PC-9 (cell line): Measurements from ENCODE around the gene APOLD1. TPM values are rescaled to one million over a fixed set of nuclear protein-coding genes. Genes with fewer than 3 reads are reported as not detected.

Experiments
- BruUV-seq: library from RNA; stranded (reverse); fragments of 400-500 nt; replicated peaks from 2 replicates; lab custom pipeline; 2021; lab: Mats Ljungman, UMichigan
- CTCF ChIA-PET: fragments of 300-600 bp; sonication (Branson Sonifier 250); formaldehyde crosslinking; loops from one replicate; lab custom pipeline; 2022; ENCODE audit warnings: antibody characterized with exemption; lab: Charles Lee
- POLR2A ChIA-PET: fragments of 300-600 bp; sonication (Branson Sonifier 250); formaldehyde crosslinking; loops from one replicate; lab custom pipeline; 2022; ENCODE audit warnings: antibody characterized with exemption; ENCODE audit not compliant: unreplicated experiment; lab: Charles Lee
- DNase-seq, 2 experiments: peaks; one replicate each; pipeline versions ENCODE4 v3.0.0 to v3.0.0-alpha.2; 2015 to 2022; ENCODE audit warnings: mixed read lengths in 1 of 2
- H2AFZ ChIP-seq: fragments of 200-600 bp; sonication (generic); 2 replicates; pipeline ENCODE4 v1.8.1; 2017; ENCODE audit warnings: antibody characterized with exemption
- H3F3A ChIP-seq: fragments of 200-600 bp; sonication (generic); 2 replicates; pipeline ENCODE4 v1.8.1; 2017; ENCODE audit warnings: antibody characterized with exemption, mild to moderate bottlenecking, low read depth; ENCODE audit not compliant: insufficient read depth
- H3K27ac ChIP-seq: fragments of 200-600 bp; sonication (generic); 2 replicates; pipeline ENCODE4 v1.6.1; 2016; ENCODE audit warnings: mixed run types
- H3K27me3 ChIP-seq: fragments of 200-600 bp; sonication (generic); 2 replicates; pipeline ENCODE4 v1.6.1; 2016; ENCODE audit warnings: low read depth, mixed run types; ENCODE audit not compliant: insufficient read depth
- H3K36me3 ChIP-seq: fragments of 200-600 bp; sonication (generic); 2 replicates; pipeline ENCODE4 v1.6.1; 2016; ENCODE audit warnings: low read depth, mixed run types
- H3K4me1 ChIP-seq: fragments of 200-600 bp; sonication (generic); replicated peaks from 2 replicates; pipeline ENCODE4 v1.6.1; 2016; ENCODE audit warnings: mixed run types; ENCODE audit not compliant: insufficient read depth
- H3K4me2 ChIP-seq: fragments of 200-600 bp; sonication (generic); 2 replicates; pipeline ENCODE4 v1.6.1; 2017; ENCODE audit warnings: mixed run types
- H3K4me3 ChIP-seq: fragments of 200-600 bp; sonication (generic); 2 replicates; pipeline ENCODE4 v1.6.1; 2016; ENCODE audit warnings: mixed run types
- H3K79me2 ChIP-seq: fragments of 200-600 bp; sonication (generic); 2 replicates; pipeline ENCODE4 v1.6.1; 2017; ENCODE audit warnings: low read depth, mixed run types
- H3K9me2 ChIP-seq: fragments of 200-600 bp; sonication (generic); 2 replicates; pipeline ENCODE4 v1.8.1; 2017; ENCODE audit warnings: mild to moderate bottlenecking; ENCODE audit not compliant: insufficient read depth
- H3K9me3 ChIP-seq: fragments of 200-600 bp; sonication (generic); 2 replicates; pipeline ENCODE4 v1.8.1; 2016; ENCODE audit warnings: low read depth; ENCODE audit not compliant: insufficient read depth
- H4K20me1 ChIP-seq: fragments of 200-600 bp; sonication (generic); 2 replicates; pipeline ENCODE4 v1.8.1; 2017; ENCODE audit not compliant: insufficient read depth
- EZH2 ChIP-seq: fragments of 200-600 bp; sonication (generic); IDR thresholded peaks from 2 replicates; pipeline ENCODE4 v1.8.0; 2017; ENCODE audit warnings: antibody characterized with exemption, low read depth
- intact Hi-C: fragments of 100-400 bp; cut with micrococcal nuclease; formaldehyde crosslinking; loops from one replicate; pipeline ENCODE4 v1.10.0; 2022; ENCODE audit not compliant: unreplicated experiment
- total RNA-seq: library from RNA; stranded (reverse); gene quantifications from 2 replicates; pipeline ENCODE4 v1.2.3, GENCODE V29; 2021
- TF ChIP-seq, protein P1 (sequence below): fragments of 200-600 bp; sonication (generic); conservative IDR thresholded peaks from 2 replicates; pipeline ENCODE4 v1.6.1; 2017; ENCODE audit warnings: mixed run types, antibody characterized with exemption, mild to moderate bottlenecking, moderate library complexity

APOLD1 gene
- total RNA-seq, 1 experiment from 2014 or later, result 23.3 TPM

DNA sequence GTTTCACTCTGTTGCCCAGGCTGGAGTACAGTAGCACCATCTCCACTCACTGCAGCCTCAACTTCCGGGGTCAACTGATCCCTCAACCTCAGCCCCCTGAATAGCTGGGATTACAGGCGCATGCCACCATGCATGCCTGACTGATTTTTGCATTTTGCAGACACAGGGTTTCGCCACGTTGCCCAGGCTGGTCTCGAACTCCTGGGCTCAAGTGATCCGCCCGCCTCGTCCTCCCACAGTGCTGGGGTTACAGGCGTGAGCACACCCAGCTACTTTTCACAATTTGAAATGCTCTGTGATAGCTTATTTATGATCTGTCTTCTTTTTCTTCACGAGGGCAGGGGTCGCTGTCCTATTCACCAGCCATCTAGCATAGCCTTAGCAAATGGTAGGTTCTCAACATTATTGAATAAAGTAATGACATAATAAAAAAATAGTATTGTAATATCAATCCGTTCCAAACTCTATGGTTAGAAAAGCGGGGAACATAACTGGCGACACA lies 27.2 kb downstream of the APOLD1 start:
- intact Hi-C loops, result loop anchor here (1.0 to 2.0 kb wide), 7 partner anchors 23 to 286 kb away; no protein-coding TSS in a partner anchor
- H3F3A ChIP-seq, result peaks cover 32% of the 10 kb centered on the region
- peak overlapping the region; percentile 90 for H3K4me2 ChIP-seq
- 0 out of 2 replicates have a peak overlapping the region, but pooled peaks have one; percentile 18 for H2AFZ ChIP-seq
- no peaks in the 10 kb centered on the region for H4K20me1 ChIP-seq
- ChIA-PET CTCF (interaction anchor here (0.6 to 2.7 kb wide), 20 partner anchors 10 to 212 kb away, joined by 3 to 19 read pairs (median 4); partner anchors contain the start of gene GPRC5A), POLR2A (interaction anchor here (0.6 to 1.1 kb wide), 7 partner anchors 33 to 436 kb away, joined by 3 to 9 read pairs (median 6); partner anchors contain the start of gene GPRC5A)
- H3K4me1 ChIP-seq, result peaks cover 64% of the 10 kb centered on the region
- H3K79me2 ChIP-seq, result peaks cover 45% of the 10 kb centered on the region
- no peaks in the 10 kb centered on the region for H3K9me3 ChIP-seq
- peaks cover 36% of the 10 kb centered on the region for H3K36me3 ChIP-seq
- no peak for TF ChIP-seq EZH2
- TF ChIP-seq, protein P1, sequence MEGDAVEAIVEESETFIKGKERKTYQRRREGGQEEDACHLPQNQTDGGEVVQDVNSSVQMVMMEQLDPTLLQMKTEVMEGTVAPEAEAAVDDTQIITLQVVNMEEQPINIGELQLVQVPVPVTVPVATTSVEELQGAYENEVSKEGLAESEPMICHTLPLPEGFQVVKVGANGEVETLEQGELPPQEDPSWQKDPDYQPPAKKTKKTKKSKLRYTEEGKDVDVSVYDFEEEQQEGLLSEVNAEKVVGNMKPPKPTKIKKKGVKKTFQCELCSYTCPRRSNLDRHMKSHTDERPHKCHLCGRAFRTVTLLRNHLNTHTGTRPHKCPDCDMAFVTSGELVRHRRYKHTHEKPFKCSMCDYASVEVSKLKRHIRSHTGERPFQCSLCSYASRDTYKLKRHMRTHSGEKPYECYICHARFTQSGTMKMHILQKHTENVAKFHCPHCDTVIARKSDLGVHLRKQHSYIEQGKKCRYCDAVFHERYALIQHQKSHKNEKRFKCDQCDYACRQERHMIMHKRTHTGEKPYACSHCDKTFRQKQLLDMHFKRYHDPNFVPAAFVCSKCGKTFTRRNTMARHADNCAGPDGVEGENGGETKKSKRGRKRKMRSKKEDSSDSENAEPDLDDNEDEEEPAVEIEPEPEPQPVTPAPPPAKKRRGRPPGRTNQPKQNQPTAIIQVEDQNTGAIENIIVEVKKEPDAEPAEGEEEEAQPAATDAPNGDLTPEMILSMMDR, result no peak
- no peaks in the 10 kb centered on the region for H3K27me3 ChIP-seq
- DNase-seq, result no peak
- BruUV-seq, result no TSS peak
- H3K4me3 ChIP-seq, result peak overlapping the region; percentile 67; the same call in 1 of the 2 replicates
- no peaks in the 10 kb centered on the region for H3K9me2 ChIP-seq
- peak overlapping the region; percentile 81 for H3K27ac ChIP-seq

DNA sequence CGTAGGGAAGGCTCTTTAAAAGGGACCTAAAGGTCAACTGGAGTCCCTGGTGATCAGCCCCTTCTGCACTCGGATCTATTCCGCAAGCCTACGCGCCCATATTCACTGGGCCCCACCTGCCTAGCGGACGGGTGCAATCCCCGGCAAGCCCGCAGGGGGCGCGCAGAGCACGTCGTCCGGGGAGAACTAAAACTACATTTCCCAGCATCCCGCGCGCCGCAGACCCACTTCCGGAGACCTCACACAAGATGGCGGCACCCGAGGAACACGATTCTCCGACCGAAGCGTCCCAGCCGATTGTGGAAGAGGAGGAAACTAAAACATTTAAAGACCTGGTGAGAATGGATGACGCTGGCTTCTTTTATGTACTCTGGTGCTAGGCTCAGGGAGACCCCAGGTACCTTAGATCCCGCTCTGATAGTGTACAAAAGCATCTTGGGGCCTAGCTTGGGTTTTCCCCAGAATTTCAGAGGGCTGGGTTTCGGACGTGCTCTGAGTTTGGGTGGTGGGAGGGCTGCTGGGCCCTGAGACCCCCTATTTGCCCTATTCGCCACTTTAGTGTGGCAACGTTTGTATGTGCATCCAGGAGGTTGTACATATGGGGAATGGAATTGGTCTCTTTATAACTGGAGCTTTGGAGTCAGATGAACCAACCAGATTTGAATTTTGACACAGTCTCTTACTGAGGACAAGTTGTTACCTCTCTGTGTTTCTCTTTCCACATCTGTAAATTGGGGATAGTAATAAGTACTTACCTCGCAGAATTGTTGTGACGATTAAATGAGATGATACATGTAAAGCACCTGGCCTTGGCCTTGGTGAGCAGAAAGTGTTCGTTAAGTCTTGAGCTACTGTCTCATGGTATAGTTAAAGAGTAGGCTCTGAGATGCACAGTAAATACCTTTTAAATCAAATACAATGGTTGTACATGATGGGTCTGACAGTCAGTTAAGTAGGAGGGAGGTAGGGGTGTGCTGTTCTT lies 28.0 kb downstream of the APOLD1 start, which contains the start of gene DDX47:
DDX47 (plus strand) TSS at position 227 of the 982 bp plus-strand sequence; CDS start at position 249, 22 bp downstream.
- Histone ChIP-seq H3K4me2 (peak within 1 kb of the TSS; percentile 90), H3K9me3 (no peaks in the 10 kb centered on the region), H3K27me3 (no peaks in the 10 kb centered on the region), H2AFZ (peak within 1 kb of the TSS; percentile 50; the same call in 1 of the 2 replicates), H4K20me1 (no peaks in the 10 kb centered on the region), H3K36me3 (peaks cover 41% of the 10 kb centered on the region), H3K4me3 (peak within 1 kb of the TSS; percentile 67), H3K79me2 (peaks cover 53% of the 10 kb centered on the region), H3K27ac (peak within 1 kb of the TSS; percentile 81), H3F3A (peaks cover 40% of the 10 kb centered on the region), H3K4me1 (peaks cover 64% of the 10 kb centered on the region), H3K9me2 (no peaks in the 10 kb centered on the region)
- TF ChIP-seq, protein P1, result peak; percentile 93
- no peak for TF ChIP-seq EZH2
- DNase-seq, result peak; percentile 81 to 98
- CTCF ChIA-PET, result interaction anchor here (0.6 to 2.7 kb wide), 14 partner anchors 9 to 169 kb away, joined by 3 to 19 read pairs (median 4); partner anchors contain the start of gene GPRC5A
- BruUV-seq, result TSS peak; percentile 44
- intact Hi-C loops, result loop anchor here (1.0 to 2.0 kb wide), 4 partner anchors 24 to 285 kb away; no protein-coding TSS in a partner anchor
- POLR2A ChIA-PET, result interaction anchor here (0.5 to 1.5 kb wide), 8 partner anchors 22 to 166 kb away, joined by 3 to 8 read pairs (median 6); partner anchors contain the start of gene GPRC5A

DNA sequence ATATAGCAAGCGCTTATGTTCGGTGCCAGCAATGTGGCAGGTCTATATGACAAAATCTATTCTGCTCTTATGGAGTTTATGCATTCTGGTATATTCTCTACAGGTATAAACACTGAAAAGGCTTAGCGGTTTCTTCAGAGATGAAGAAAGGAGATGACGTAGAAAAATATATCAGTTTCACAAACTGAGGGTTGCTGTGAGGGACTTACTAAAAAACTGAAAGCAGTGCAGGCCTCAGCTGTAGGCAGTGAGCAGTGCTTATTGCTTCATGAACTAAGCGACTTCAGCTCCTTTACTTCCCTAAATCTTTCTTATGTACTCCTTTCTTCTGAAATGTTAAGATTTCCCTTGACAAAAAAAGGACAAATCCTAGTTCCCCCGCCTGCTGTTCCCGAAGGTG lies 32.2 kb downstream of the APOLD1 start:
- CTCF ChIA-PET, result interaction anchor here (0.5 to 0.6 kb wide), 2 partner anchors 74 to 174 kb away, joined by 4 read pairs; partner anchors contain the start of gene GPRC5A
- Histone ChIP-seq H3K36me3 (peaks cover 76% of the 10 kb centered on the region), H2AFZ (no peak overlapping the region), H3K9me2 (no peaks in the 10 kb centered on the region), H3K27ac (peak overlapping the region; percentile 94), H3K4me1 (peaks cover 89% of the 10 kb centered on the region), H3F3A (peaks cover 62% of the 10 kb centered on the region), H3K4me3 (no peak overlapping the region), H4K20me1 (no peaks in the 10 kb centered on the region), H3K4me2 (peak overlapping the region; percentile 90), H3K27me3 (no peaks in the 10 kb centered on the region), H3K9me3 (no peaks in the 10 kb centered on the region), H3K79me2 (peaks cover 88% of the 10 kb centered on the region)
- no peak for DNase-seq
- no TSS peak for BruUV-seq
- intact Hi-C loops, result no loop called here
- POLR2A ChIA-PET, result no interaction called here
- TF ChIP-seq, protein P1, result no peak
- no peak for TF ChIP-seq EZH2
